ENCODE data around the gene ING3. TPM values are rescaled to one million over a fixed set of nuclear protein-coding genes. Genes with fewer than 3 reads are reported as not detected.

Gene ING3
- total RNA-seq, 1 experiment from 2014 or later: 16.1 TPM

DNA sequence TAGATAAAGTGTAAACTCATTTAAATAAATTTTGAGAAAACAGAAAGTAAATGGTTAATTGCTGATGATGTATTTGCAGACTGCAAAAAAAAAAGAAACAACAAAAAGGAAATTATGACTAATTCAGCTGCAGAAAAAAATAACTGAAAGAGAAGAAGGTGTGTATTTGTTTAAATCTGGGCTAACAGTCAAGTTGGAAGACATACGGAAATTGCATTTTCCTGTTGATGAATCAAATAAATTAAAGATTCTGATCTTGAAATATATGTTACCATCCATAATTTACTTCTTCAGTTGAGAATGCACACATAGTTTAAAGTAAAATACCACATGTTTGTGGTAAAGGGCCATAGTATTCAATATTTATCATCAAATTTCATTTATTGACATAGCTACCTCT, 19.3 kb upstream of the ING3 start:
- Histone ChIP-seq H3K27me3 (replicated peaks; ENCODE audit: insufficient read depth, low read depth, low read length, poor library complexity) (no peaks in the 10 kb centered on the region), H3K9me3 (ENCODE audit: low read depth, low read length, poor library complexity, severe bottlenecking) (no peaks in the 10 kb centered on the region), H3K27ac (ENCODE audit: low read depth, low read length, poor library complexity, severe bottlenecking) (no peak overlapping the region), H3K4me3 (ENCODE audit: low read depth, low read length, poor library complexity, severe bottlenecking) (no peak overlapping the region), H3K4me1 (ENCODE audit: insufficient read depth, low read length, poor library complexity, severe bottlenecking) (no peaks in the 10 kb centered on the region), H3K36me3 (ENCODE audit: insufficient read depth, low read length, poor library complexity, severe bottlenecking) (no peaks in the 10 kb centered on the region)
- DNase-seq (ENCODE audit: low spot score): no peak
- BruUV-seq (replicated peaks): no TSS peak
- intact Hi-C loops (cut with micrococcal nuclease; ENCODE audit: unreplicated experiment): no loop called here
- ChIA-PET CTCF (no interaction called here), POLR2A (ENCODE audit: low non-redundant PET) (no interaction called here)
- TF ChIP-seq EZH2 (IDR thresholded peaks at IDR 0.05; ENCODE audit: borderline replicate concordance, low read depth, low read length, poor library complexity, severe bottlenecking): no peak
- TF ChIP-seq, protein P1, sequence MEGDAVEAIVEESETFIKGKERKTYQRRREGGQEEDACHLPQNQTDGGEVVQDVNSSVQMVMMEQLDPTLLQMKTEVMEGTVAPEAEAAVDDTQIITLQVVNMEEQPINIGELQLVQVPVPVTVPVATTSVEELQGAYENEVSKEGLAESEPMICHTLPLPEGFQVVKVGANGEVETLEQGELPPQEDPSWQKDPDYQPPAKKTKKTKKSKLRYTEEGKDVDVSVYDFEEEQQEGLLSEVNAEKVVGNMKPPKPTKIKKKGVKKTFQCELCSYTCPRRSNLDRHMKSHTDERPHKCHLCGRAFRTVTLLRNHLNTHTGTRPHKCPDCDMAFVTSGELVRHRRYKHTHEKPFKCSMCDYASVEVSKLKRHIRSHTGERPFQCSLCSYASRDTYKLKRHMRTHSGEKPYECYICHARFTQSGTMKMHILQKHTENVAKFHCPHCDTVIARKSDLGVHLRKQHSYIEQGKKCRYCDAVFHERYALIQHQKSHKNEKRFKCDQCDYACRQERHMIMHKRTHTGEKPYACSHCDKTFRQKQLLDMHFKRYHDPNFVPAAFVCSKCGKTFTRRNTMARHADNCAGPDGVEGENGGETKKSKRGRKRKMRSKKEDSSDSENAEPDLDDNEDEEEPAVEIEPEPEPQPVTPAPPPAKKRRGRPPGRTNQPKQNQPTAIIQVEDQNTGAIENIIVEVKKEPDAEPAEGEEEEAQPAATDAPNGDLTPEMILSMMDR (conservative IDR thresholded peaks at IDR 0.05; ENCODE audit: low read depth, low read length): no peak

DNA sequence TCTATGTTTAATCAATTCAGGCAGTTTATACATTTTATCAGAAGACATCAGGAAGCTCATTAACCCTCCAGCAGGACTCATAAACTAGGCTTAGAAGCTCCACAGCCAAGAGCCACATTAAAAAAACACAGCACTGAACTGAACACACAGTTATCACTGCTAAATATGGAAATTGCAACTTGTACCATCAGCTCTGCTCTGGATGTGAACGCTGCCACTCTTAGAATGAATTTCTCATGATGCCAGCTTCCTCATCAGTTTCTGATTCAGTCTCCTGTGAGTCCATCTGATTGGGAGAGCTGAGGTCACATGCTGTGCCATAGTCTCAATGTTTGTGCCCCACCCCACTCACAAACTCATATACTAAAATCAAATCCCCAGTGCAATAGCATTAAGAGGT, 17.1 kb upstream of the ING3 start:
- H3K36me3 ChIP-seq (ENCODE audit: insufficient read depth, low read length, poor library complexity, severe bottlenecking): no peaks in the 10 kb centered on the region
- H3K4me3 ChIP-seq (ENCODE audit: low read depth, low read length, poor library complexity, severe bottlenecking): no peak overlapping the region
- TF ChIP-seq, protein P1 (conservative IDR thresholded peaks at IDR 0.05; ENCODE audit: low read depth, low read length): no peak
- no peak for TF ChIP-seq EZH2 (IDR thresholded peaks at IDR 0.05; ENCODE audit: borderline replicate concordance, low read depth, low read length, poor library complexity, severe bottlenecking)
- POLR2A ChIA-PET (ENCODE audit: low non-redundant PET): no interaction called here
- H3K9me3 ChIP-seq (ENCODE audit: low read depth, low read length, poor library complexity, severe bottlenecking): no peaks in the 10 kb centered on the region
- no peak for DNase-seq (ENCODE audit: low spot score)
- H3K27me3 ChIP-seq (replicated peaks; ENCODE audit: insufficient read depth, low read depth, low read length, poor library complexity): no peaks in the 10 kb centered on the region
- no peak overlapping the region for H3K27ac ChIP-seq (ENCODE audit: low read depth, low read length, poor library complexity, severe bottlenecking)
- no peaks in the 10 kb centered on the region for H3K4me1 ChIP-seq (ENCODE audit: insufficient read depth, low read length, poor library complexity, severe bottlenecking)
- intact Hi-C loops (cut with micrococcal nuclease; ENCODE audit: unreplicated experiment): no loop called here
- BruUV-seq (replicated peaks): no TSS peak
- CTCF ChIA-PET: no interaction called here

DNA sequence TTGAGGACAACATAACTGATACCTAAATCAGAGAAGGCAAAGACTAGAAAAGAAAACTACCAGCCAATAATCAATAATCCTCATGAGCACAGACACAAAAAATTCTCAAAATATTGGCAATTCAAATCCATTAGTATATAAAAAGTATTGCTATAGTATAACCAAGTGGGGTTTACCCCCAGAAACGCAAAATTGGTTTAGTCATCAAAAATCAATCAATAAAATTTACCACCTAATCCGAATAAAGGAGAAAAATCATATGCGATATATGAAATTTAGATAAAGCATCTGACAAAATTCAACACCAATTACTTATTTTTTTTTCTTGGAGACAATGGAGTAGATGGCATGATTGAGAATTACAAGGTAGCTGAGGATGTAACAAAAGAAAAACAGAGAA, 11.2 kb upstream of the ING3 start:
- no peaks in the 10 kb centered on the region for H3K4me1 ChIP-seq (ENCODE audit: insufficient read depth, low read length, poor library complexity, severe bottlenecking)
- H3K9me3 ChIP-seq (ENCODE audit: low read depth, low read length, poor library complexity, severe bottlenecking): no peaks in the 10 kb centered on the region
- no peak for DNase-seq (ENCODE audit: low spot score)
- no peaks in the 10 kb centered on the region for H3K27me3 ChIP-seq (replicated peaks; ENCODE audit: insufficient read depth, low read depth, low read length, poor library complexity)
- no TSS peak for BruUV-seq (replicated peaks)
- POLR2A ChIA-PET (ENCODE audit: low non-redundant PET): no interaction called here
- CTCF ChIA-PET: interaction anchor here (0.6 kb wide), 1 partner anchor 47 kb away, joined by 5 read pairs; no protein-coding TSS in a partner anchor
- H3K4me3 ChIP-seq (ENCODE audit: low read depth, low read length, poor library complexity, severe bottlenecking): no peak overlapping the region
- H3K36me3 ChIP-seq (ENCODE audit: insufficient read depth, low read length, poor library complexity, severe bottlenecking): no peaks in the 10 kb centered on the region
- TF ChIP-seq, protein P1 (conservative IDR thresholded peaks at IDR 0.05; ENCODE audit: low read depth, low read length): no peak
- no peak for TF ChIP-seq EZH2 (IDR thresholded peaks at IDR 0.05; ENCODE audit: borderline replicate concordance, low read depth, low read length, poor library complexity, severe bottlenecking)
- H3K27ac ChIP-seq (ENCODE audit: low read depth, low read length, poor library complexity, severe bottlenecking): no peak overlapping the region
- intact Hi-C loops (cut with micrococcal nuclease; ENCODE audit: unreplicated experiment): loop anchor here (1.0 kb wide), 1 partner anchor 47 kb away; no protein-coding TSS in a partner anchor
